Activated T-helper 1 cell treated with anti-CD3 and anti-CD28 coated beads, Interleukin-2, amount 50 U/mL, for 16 hours (primary cell): ENCODE results near the gene RPL28.
"Not testable (repeated sequence)": the region's sequence is repeated elsewhere in the genome, so short reads cannot be mapped to it uniquely, and the experiment has no call there.

Experiments used
- DNase-seq, 2 donors: peaks; one replicate each; pipeline ENCODE4 v3.0.0-alpha.2; 2020; ENCODE audit warnings: low read depth in 1 of 2, low spot score in 1 of 2

Gene RPL28

GRCh38 chr19:55446060-55446459 is 60.3 kb downstream of the RPL28 start:
- no peak for DNase-seq

GRCh38 chr19:55447421-55448174 is 61.9 kb downstream of the RPL28 start:
- DNase-seq = no peak

DNA sequence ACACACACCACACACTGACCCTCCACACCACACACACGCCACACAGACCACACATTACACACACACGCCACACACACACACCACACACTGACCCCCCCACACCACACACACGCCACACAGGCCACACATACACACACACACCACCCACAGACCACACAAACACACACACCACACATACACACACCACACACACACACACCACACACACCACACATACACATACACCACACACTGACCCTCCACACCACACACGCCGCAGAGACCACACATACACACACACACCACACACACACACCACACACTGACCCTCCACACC is 62.4 kb downstream of the RPL28 start:
- DNase-seq = not testable (repeated sequence)

GRCh38 chr19:55449469-55449868 is 63.7 kb downstream of the RPL28 start:
- DNase-seq = no peak

DNA sequence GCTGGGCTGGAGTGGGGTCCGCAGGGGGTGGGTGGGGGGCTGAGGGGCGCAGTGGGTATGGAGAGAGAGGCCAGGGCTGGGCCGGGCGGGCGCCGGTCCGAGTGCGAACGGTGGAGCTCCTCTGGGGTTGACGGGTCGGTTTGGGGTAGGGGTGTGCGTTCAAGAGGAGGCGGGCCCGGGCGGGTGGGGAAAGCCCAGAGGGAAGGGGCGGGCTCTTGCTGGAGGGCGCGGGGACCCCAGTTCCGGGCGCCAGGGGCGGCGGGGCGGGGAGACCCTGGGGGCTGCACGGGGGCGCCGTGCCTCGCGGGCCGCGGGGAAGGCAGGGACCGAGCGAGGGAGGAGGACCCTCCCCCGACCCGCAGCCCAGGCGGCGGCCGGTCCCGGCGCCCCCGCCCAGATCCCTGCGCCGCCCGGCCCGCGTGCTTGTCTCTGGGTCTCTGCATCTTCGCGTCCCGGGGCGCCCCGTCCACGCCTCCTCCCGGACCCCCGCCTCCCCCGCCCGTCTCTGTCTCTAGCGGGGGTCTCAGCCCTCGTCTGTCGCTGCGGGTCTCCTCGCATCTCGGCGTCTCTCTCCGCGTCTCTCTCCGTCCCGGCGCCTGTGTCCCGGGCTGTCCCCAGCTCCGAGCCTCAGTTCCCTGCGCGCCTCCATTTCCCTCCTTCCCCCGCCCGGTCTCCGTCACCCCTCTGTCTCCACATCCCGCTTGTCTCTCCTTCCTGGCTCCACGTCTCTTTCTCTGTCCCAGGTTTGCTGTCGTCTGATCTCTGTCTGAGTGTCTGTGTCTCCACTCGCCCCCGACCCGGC is 65.6 kb downstream of the RPL28 start:
- DNase-seq = no peak

DNA sequence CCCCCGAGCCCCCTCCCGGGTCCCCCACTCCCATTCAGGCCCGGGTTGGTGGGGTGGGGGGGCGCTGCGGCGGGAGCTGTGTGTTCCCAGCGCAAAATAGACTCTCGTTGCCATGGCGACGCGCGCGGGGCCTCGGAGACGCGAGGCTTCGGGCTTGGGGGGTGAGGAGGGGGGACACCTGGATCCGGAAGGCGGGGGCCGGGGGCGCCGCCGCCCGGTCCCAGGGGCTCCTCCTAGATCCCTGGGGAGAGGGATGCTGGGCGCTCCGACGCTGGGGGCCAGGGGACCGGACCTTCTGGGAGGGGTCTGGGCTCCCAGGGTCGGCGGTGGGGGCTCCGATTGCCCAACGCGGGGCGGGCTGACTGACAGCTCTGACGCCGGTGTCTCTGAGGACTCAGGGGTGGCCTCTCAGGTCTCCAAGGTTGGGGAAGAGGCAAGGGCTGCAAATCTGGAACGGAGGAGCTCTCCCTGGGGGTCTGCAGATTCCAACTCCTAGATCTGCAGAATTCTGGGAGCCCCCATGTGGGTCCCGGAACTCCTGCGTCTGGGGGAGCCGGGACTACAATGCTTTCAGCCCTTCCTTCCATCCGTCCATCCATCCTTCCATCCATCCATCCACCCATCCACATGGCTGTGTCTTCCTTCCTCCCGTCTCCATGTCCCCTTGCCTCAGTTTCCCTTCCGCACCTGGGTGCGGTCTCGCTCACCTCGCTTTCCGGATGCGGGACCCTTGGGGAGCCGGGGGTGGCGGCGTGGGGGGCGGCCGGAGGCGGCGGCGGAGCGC is 66.4 kb downstream of the RPL28 start:
- DNase-seq = no peak
